Stimulated activated CD8-positive, alpha-beta memory T cell treated with anti-CD3 and anti-CD28 coated beads, Interleukin-2, amount 100 ng/mL, for 48 hours (primary cell): ENCODE data around the gene GTSF1L.
"Not testable (repeated sequence)": the region's sequence is repeated elsewhere in the genome, so short reads cannot be mapped to it uniquely, and the experiment has no call there.

Experiments used
- DNase-seq, 2 donors: peaks; one replicate each; pipeline ENCODE4 v3.0.0-alpha.2; 2020; ENCODE audit warnings: low read depth in 2 of 2

The GTSF1L gene

GRCh38 chr20:43726811-43727338 lies at the start of gene GTSF1L:
TSS of gene GTSF1L (minus strand) at chr20:43727002. CDS start at chr20:43726694, 308 bp downstream.
- no peak for DNase-seq

- DNase-seq, result no peak
These were observed 48.0 kb upstream of the GTSF1L start for GRCh38 chr20:43774754-43775153.

- DNase-seq, result no peak
These were observed 44.8 kb upstream of the GTSF1L start for GRCh38 chr20:43771503-43772190.

- DNase-seq, result no peak
These were observed 43.5 kb upstream of the GTSF1L start for GRCh38 chr20:43770342-43770741.

- no peak for DNase-seq
These were observed 41.1 kb upstream of the GTSF1L start for GRCh38 chr20:43767686-43768474.

GRCh38 chr20:43766917-43767316 lies 40.1 kb upstream of the GTSF1L start:
- DNase-seq, result no peak

GRCh38 chr20:43766385-43766784 lies 39.6 kb upstream of the GTSF1L start:
- no peak for DNase-seq

- no peak for DNase-seq
These were observed 39.1 kb upstream of the GTSF1L start for GRCh38 chr20:43765916-43766315.

- DNase-seq, result no peak
These were observed 36.1 kb upstream of the GTSF1L start for GRCh38 chr20:43762911-43763310.

GRCh38 chr20:43761386-43762340 lies 34.9 kb upstream of the GTSF1L start:
- DNase-seq, result no peak

GRCh38 chr20:43757888-43758287 lies 31.1 kb upstream of the GTSF1L start:
- not testable (repeated sequence) for DNase-seq

- no peak for DNase-seq
These were observed 29.0 kb upstream of the GTSF1L start for GRCh38 chr20:43755851-43756250.

GRCh38 chr20:43755390-43755789 lies 28.6 kb upstream of the GTSF1L start:
- DNase-seq, result no peak

- DNase-seq, result peak; percentile 30 to 39
These were observed 25.9 kb upstream of the GTSF1L start for GRCh38 chr20:43752561-43753301.

GRCh38 chr20:43752051-43752360 lies 25.2 kb upstream of the GTSF1L start:
- DNase-seq, result no peak

- DNase-seq, result peak in 1 of 2 donors; percentile 48
These were observed 24.6 kb upstream of the GTSF1L start for GRCh38 chr20:43751167-43752050.

GRCh38 chr20:43750774-43751166 lies 24.0 kb upstream of the GTSF1L start:
- no peak for DNase-seq

- peak; percentile 82 to 88 for DNase-seq
These were observed 23.0 kb upstream of the GTSF1L start for GRCh38 chr20:43749734-43750294.

- no peak for DNase-seq
These were observed 21.5 kb upstream of the GTSF1L start for GRCh38 chr20:43748274-43748673.
